Measurements from ENCODE around the gene STK17A. TPM values are rescaled to one million over a fixed set of nuclear protein-coding genes. Genes with fewer than 3 reads are reported as not detected.

Gene STK17A
- total and polyA plus RNA-seq, 2 donors (not counting 1 experiment from before 2014, with no cell fraction given): 46.8 to 53.2 TPM

DNA sequence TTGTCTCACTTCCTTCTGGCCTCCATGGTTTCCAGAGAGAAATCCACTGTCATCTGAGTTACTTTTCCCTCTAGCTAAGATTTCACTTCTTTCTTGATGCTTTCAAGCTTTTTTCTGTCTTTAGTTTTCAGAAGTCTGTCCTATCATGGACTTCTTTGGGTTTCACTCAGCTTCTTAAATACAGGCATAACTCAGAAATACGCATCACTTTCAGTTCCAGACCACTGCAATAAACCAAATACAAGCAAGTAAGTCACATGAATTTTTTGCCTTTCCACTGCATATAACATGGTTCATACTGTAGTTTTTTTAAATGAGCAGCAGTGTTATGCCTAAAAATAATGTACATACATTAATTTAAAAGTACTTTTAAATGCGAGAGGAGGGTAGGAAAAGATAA lies 48.7 kb downstream of the STK17A start:
- Histone ChIP-seq H3K36me3 (ENCODE audit: control insufficient read depth, insufficient read depth, low read length) (peaks cover 6% of the 10 kb centered on the region), H3K79me2 (ENCODE audit: control insufficient read depth, insufficient read depth, low read length) (peaks cover 12% of the 10 kb centered on the region)

DNA sequence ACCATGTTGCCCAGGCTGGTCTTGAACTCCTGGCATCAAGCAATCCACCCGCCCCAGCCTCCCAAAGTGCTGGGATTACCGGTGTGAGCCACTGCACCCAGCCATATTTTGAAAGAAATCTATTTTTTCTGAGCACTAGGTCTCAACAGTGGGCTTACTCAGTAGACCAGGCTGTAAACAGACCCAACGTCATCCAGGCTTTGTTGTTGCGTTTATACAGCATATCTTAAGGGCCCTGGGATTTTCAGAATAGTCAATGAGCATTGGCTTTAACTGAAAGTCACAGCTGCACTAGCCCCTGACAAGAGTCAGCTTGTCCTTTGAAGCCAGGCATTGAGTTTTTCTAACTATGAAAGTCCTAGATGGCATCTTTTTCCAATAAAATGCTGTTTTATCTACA lies 49.8 kb downstream of the STK17A start:
- Histone ChIP-seq H3K27me3 (ENCODE audit: control insufficient read depth, insufficient read depth, low read length) (no peaks in the 10 kb centered on the region), H3K27ac (ENCODE audit: insufficient read depth, low read length) (no peak overlapping the region), H2AFZ (ENCODE audit: low read length) (no peak overlapping the region), H3K9me3 (ENCODE audit: control insufficient read depth, insufficient read depth, low read depth, low read length) (no peaks in the 10 kb centered on the region), H3K9ac (ENCODE audit: insufficient read depth, low read length) (no peak overlapping the region), H3K36me3 (ENCODE audit: control insufficient read depth, insufficient read depth, low read length) (peaks cover 8% of the 10 kb centered on the region), H3K79me2 (ENCODE audit: control insufficient read depth, insufficient read depth, low read length) (peaks cover 9% of the 10 kb centered on the region), H4K20me1 (ENCODE audit: control insufficient read depth, extremely low read depth, insufficient read depth, low read length) (no peaks in the 10 kb centered on the region), H3K4me3 (replicated peaks in 1 of 4; ENCODE audit: control extremely low read depth in 1 of 4, insufficient read depth in 1 of 4, low read depth in 3 of 4, low read length in 4 of 4) (no peak overlapping the region), H3K4me1 (ENCODE audit: control insufficient read depth, extremely low read depth, insufficient read depth, low read length) (peaks cover 4% of the 10 kb centered on the region), H3K4me2 (ENCODE audit: extremely low read depth, insufficient read depth, low read length) (no peak overlapping the region)
- no peak for TF ChIP-seq EZH2 (IDR thresholded peaks at IDR 0.05; ENCODE audit: low read length, missing control alignments)
- no peak for TF ChIP-seq CTCF (conservative IDR thresholded peaks at IDR 0.05 in 1 of 2, IDR thresholded peaks at IDR 0.05 in 1 of 2; ENCODE audit: low read depth in 1 of 2, low read length in 2 of 2)
- no peak for DNase-seq (ENCODE audit: low read depth in 2 of 2)

More for the DNA sequence above, 48.7 kb downstream of the STK17A start:
- Histone ChIP-seq H2AFZ (ENCODE audit: low read length) (no peak overlapping the region), H3K9ac (ENCODE audit: insufficient read depth, low read length) (no peak overlapping the region), H4K20me1 (ENCODE audit: control insufficient read depth, extremely low read depth, insufficient read depth, low read length) (no peaks in the 10 kb centered on the region), H3K4me3 (replicated peaks in 1 of 4; ENCODE audit: control extremely low read depth in 1 of 4, insufficient read depth in 1 of 4, low read depth in 3 of 4, low read length in 4 of 4) (no peak overlapping the region), H3K27me3 (ENCODE audit: control insufficient read depth, insufficient read depth, low read length) (no peaks in the 10 kb centered on the region), H3K4me1 (ENCODE audit: control insufficient read depth, extremely low read depth, insufficient read depth, low read length) (no peaks in the 10 kb centered on the region), H3K4me2 (ENCODE audit: extremely low read depth, insufficient read depth, low read length) (no peak overlapping the region), H3K9me3 (ENCODE audit: control insufficient read depth, insufficient read depth, low read depth, low read length) (no peaks in the 10 kb centered on the region), H3K27ac (ENCODE audit: insufficient read depth, low read length) (no peak overlapping the region)
- TF ChIP-seq EZH2 (IDR thresholded peaks at IDR 0.05; ENCODE audit: low read length, missing control alignments) (no peak), CTCF (conservative IDR thresholded peaks at IDR 0.05 in 1 of 2, IDR thresholded peaks at IDR 0.05 in 1 of 2; ENCODE audit: low read depth in 1 of 2, low read length in 2 of 2) (no peak)
- DNase-seq (ENCODE audit: low read depth in 2 of 2): no peak

DNA sequence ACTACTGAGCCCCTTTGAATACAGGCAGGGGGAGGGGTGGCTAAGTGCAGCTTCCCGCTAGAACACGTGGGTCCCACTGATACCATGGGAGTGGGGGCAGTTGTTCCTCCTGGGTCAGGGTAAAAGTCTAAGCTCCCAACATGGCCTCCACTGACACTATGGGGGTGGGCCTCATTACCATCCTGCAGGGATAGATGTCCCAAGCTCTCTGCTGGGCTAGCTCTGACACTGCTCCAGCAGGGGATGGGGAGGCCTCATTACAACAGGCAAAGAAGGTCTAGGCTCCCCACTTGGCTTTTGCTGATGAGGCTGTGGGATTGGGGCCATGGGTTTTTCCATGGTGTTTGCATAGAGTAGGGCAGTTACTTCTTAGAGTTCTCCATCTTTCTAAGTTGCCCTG lies 51.5 kb downstream of the STK17A start:
- Histone ChIP-seq H3K4me1 (ENCODE audit: control insufficient read depth, extremely low read depth, insufficient read depth, low read length) (peaks cover 6% of the 10 kb centered on the region), H3K9me3 (ENCODE audit: control insufficient read depth, insufficient read depth, low read depth, low read length) (no peaks in the 10 kb centered on the region), H3K9ac (ENCODE audit: insufficient read depth, low read length) (no peak overlapping the region), H3K27me3 (ENCODE audit: control insufficient read depth, insufficient read depth, low read length) (no peaks in the 10 kb centered on the region), H3K4me3 (replicated peaks in 1 of 4; ENCODE audit: control extremely low read depth in 1 of 4, insufficient read depth in 1 of 4, low read depth in 3 of 4, low read length in 4 of 4) (no peak overlapping the region), H3K79me2 (ENCODE audit: control insufficient read depth, insufficient read depth, low read length) (peaks cover 7% of the 10 kb centered on the region), H2AFZ (ENCODE audit: low read length) (no peak overlapping the region), H4K20me1 (ENCODE audit: control insufficient read depth, extremely low read depth, insufficient read depth, low read length) (no peaks in the 10 kb centered on the region), H3K27ac (ENCODE audit: insufficient read depth, low read length) (no peak overlapping the region), H3K4me2 (ENCODE audit: extremely low read depth, insufficient read depth, low read length) (no peak overlapping the region), H3K36me3 (ENCODE audit: control insufficient read depth, insufficient read depth, low read length) (peaks cover 8% of the 10 kb centered on the region)
- DNase-seq (ENCODE audit: low read depth in 2 of 2): no peak
- TF ChIP-seq CTCF (conservative IDR thresholded peaks at IDR 0.05 in 1 of 2, IDR thresholded peaks at IDR 0.05 in 1 of 2; ENCODE audit: low read depth in 1 of 2, low read length in 2 of 2) (no peak), EZH2 (IDR thresholded peaks at IDR 0.05; ENCODE audit: low read length, missing control alignments) (no peak)
